ENCODE data around the gene SEC14L3. TPM values are rescaled to one million over a fixed set of nuclear protein-coding genes. Genes with fewer than 3 reads are reported as not detected.

SEC14L3 gene
- total RNA-seq, 2 donors from 2014 or later, result not detected

DNA sequence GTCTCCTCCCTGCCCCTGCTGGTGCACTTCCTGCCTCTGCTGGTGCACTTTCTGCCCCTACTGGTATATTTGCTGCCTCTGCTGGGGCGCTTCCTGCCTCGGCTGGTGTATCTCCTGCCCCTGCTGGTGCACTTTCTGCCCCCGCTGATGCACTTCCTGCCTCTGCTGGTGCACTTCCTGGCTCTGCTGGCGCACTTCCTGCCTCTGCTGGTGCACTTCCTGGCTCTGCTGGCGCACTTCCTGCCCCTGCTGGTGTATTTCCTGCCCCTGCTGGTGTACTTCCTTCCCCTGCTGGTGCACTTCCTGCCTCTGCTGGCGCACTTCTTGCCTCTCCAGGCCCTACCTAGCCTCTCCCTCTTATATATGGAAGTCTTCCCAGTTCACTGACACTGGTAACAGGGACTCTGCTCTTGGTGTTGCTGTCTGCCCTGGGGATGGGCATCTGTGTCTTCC is 36.1 kb downstream of the SEC14L3 start:
- peak in 3 of 4 donors; percentile 30 to 52 (median 39) for DNase-seq
- H3K4me1 ChIP-seq, result no peaks in the 10 kb centered on the region
- H3K36me3 ChIP-seq (replicated peaks in 1 of 2; ENCODE audit: insufficient read depth in 1 of 2, low read depth in 2 of 2), result no peaks in the 10 kb centered on the region
- intact Hi-C loops (cut with DNase I), result no loop called here
- no peak for ATAC-seq
- 84 to 96% methylated on average over 6 of the region's 6 CpGs for WGBS, 2 donors
- TF ChIP-seq POLR2A (IDR thresholded peaks at IDR 0.05), result peak in 1 of 3 donors; percentile 7
- TF ChIP-seq, protein P1, sequence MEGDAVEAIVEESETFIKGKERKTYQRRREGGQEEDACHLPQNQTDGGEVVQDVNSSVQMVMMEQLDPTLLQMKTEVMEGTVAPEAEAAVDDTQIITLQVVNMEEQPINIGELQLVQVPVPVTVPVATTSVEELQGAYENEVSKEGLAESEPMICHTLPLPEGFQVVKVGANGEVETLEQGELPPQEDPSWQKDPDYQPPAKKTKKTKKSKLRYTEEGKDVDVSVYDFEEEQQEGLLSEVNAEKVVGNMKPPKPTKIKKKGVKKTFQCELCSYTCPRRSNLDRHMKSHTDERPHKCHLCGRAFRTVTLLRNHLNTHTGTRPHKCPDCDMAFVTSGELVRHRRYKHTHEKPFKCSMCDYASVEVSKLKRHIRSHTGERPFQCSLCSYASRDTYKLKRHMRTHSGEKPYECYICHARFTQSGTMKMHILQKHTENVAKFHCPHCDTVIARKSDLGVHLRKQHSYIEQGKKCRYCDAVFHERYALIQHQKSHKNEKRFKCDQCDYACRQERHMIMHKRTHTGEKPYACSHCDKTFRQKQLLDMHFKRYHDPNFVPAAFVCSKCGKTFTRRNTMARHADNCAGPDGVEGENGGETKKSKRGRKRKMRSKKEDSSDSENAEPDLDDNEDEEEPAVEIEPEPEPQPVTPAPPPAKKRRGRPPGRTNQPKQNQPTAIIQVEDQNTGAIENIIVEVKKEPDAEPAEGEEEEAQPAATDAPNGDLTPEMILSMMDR (IDR thresholded peaks at IDR 0.05), result peak in 1 of 7 experiments; percentile 8
- H3K27me3 ChIP-seq, result no peaks in the 10 kb centered on the region
- no peaks in the 10 kb centered on the region for H3K9me3 ChIP-seq
- H3K4me3 ChIP-seq, result no peak overlapping the region
- peak overlapping the region in 1 of 4 donors; percentile 35 for H3K27ac ChIP-seq

- no peak overlapping the region for H3K4me3 ChIP-seq
- H3K4me1 ChIP-seq, result no peaks in the 10 kb centered on the region
- no peak for TF ChIP-seq POLR2A (IDR thresholded peaks at IDR 0.05)
- TF ChIP-seq, protein P1 (IDR thresholded peaks at IDR 0.05), result no peak
- DNase-seq, result no peak
- ATAC-seq, result no peak
- H3K27ac ChIP-seq, result no peak overlapping the region
- no peaks in the 10 kb centered on the region for H3K9me3 ChIP-seq
- H3K36me3 ChIP-seq (replicated peaks in 1 of 2; ENCODE audit: insufficient read depth in 1 of 2, low read depth in 2 of 2), result no peaks in the 10 kb centered on the region
- WGBS, 2 donors, result 63% methylated on average over 1 of the region's 1 CpG; no CpG with 5 or more reads in 1 of the 2 donors
- no peaks in the 10 kb centered on the region for H3K27me3 ChIP-seq
- intact Hi-C loops (cut with DNase I), result no loop called here
Measured at GRCh38 chr22:30434843-30435242, 37.0 kb downstream of the SEC14L3 start.

- intact Hi-C loops (cut with DNase I), result no loop called here
- Histone ChIP-seq H3K4me1 (no peaks in the 10 kb centered on the region), H3K9me3 (no peaks in the 10 kb centered on the region), H3K27ac (no peak overlapping the region), H3K27me3 (no peaks in the 10 kb centered on the region), H3K4me3 (no peak overlapping the region), H3K36me3 (replicated peaks in 1 of 2; ENCODE audit: insufficient read depth in 1 of 2, low read depth in 2 of 2) (no peaks in the 10 kb centered on the region)
- no peak for DNase-seq
- no peak for ATAC-seq
- WGBS, 2 donors, result 100% methylated on average over 1 of the region's 1 CpG
- no peak for TF ChIP-seq POLR2A (IDR thresholded peaks at IDR 0.05)
- TF ChIP-seq, protein P1 (IDR thresholded peaks at IDR 0.05), result no peak
Measured at GRCh38 chr22:30433773-30434172, 38.0 kb downstream of the SEC14L3 start.

- intact Hi-C loops (cut with DNase I), result no loop called here
- Histone ChIP-seq H3K36me3 (replicated peaks in 1 of 2; ENCODE audit: insufficient read depth in 1 of 2, low read depth in 2 of 2) (no peaks in the 10 kb centered on the region), H3K9me3 (no peaks in the 10 kb centered on the region), H3K27me3 (no peaks in the 10 kb centered on the region), H3K4me3 (no peak overlapping the region), H3K27ac (no peak overlapping the region), H3K4me1 (no peaks in the 10 kb centered on the region)
- DNase-seq (no peak), ATAC-seq (no peak)
- no peak for TF ChIP-seq POLR2A (IDR thresholded peaks at IDR 0.05)
- TF ChIP-seq, protein P1 (IDR thresholded peaks at IDR 0.05), result no peak
- 87 to 90% methylated on average over 3 of the region's 3 CpGs for WGBS, 2 donors
Measured at GRCh38 chr22:30433227-30433626, 38.6 kb downstream of the SEC14L3 start.

DNA sequence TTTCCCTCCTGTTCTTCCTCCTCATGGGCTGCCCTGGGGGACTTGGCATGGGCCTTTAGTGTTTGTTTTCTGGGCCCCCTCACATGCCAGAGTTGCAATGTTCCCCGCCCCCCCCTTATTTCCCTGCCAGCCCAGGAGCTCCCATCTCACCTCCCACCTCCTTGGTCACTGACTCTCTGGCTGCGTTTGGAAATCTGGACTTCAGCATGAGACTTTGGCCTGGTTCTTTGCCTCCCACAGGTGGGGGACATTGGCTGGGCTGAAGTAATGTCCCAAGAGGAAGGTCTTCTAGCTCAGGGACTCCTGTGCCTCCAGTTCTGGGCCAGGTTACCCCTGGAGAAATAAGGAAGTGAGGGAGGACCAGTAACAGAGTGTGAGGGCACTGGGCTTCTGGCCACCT is 39.3 kb downstream of the SEC14L3 start:
- Histone ChIP-seq H3K36me3 (replicated peaks in 1 of 2; ENCODE audit: insufficient read depth in 1 of 2, low read depth in 2 of 2) (no peaks in the 10 kb centered on the region), H3K27me3 (no peaks in the 10 kb centered on the region), H3K4me1 (no peaks in the 10 kb centered on the region), H3K9me3 (no peaks in the 10 kb centered on the region), H3K27ac (no peak overlapping the region), H3K4me3 (no peak overlapping the region)
- intact Hi-C loops (cut with DNase I), result no loop called here
- DNase-seq, result no peak
- WGBS, 2 donors, result 39 to 65% methylated on average over 2 of the region's 2 CpGs
- TF ChIP-seq, protein P1 (IDR thresholded peaks at IDR 0.05), result no peak
- TF ChIP-seq POLR2A (IDR thresholded peaks at IDR 0.05), result no peak
- no peak for ATAC-seq
